Activated naive CD4-positive, alpha-beta T cell treated with anti-CD3 and anti-CD28 coated beads, Interleukin-2, amount 10 ng/mL, durations not matched to agents 7 days and 5 days (primary cell): ENCODE results near the gene PPARA.

Experiments
- CTCF ChIA-PET: fragments of 350-600 bp; sonication (Branson Sonifier 250); formaldehyde crosslinking; loops from one replicate; lab custom pipeline; 2021; ENCODE audit warnings: antibody characterized with exemption; lab: Charles Lee
- DNase-seq: peaks from one replicate; pipeline ENCODE4 v3.0.0-alpha.2; 2020
- H3K27ac Mint-ChIP-seq: one replicate; pipeline ENCODE4 v1.8.0; 2021; ENCODE audit warnings: mild to moderate bottlenecking, moderate library complexity, mixed read lengths
- H3K27me3 Mint-ChIP-seq: one replicate; pipeline ENCODE4 v1.8.0; 2021; ENCODE audit warnings: mild to moderate bottlenecking, mixed read lengths
- H3K36me3 Mint-ChIP-seq: one replicate; pipeline ENCODE4 v1.8.0; 2021; ENCODE audit warnings: mixed read lengths
- H3K4me1 Mint-ChIP-seq: one replicate; pipeline ENCODE4 v1.8.0; 2021; ENCODE audit warnings: mixed read lengths
- H3K4me3 Mint-ChIP-seq: one replicate; pipeline ENCODE4 v1.8.0; 2021; ENCODE audit warnings: mild to moderate bottlenecking, moderate library complexity, mixed read lengths
- H3K9me3 Mint-ChIP-seq: one replicate; pipeline ENCODE4 v1.8.0; 2021; ENCODE audit warnings: mixed read lengths

PPARA gene

GRCh38 chr22:46150034-46150654 lies at the start of gene PPARA:
Gene PPARA (plus strand): TSS chr22:46150526. CDS start chr22:46198384, 47,858 bp downstream.
- Mint-ChIP-seq H3K9me3 (no peaks in the 10 kb centered on the region), H3K4me1 (peaks cover 19% of the 10 kb centered on the region), H3K36me3 (peaks cover 5% of the 10 kb centered on the region), H3K4me3 (peak within 1 kb of the TSS; percentile 75), H3K27ac (no peak within 1 kb of the TSS), H3K27me3 (peaks cover 52% of the 10 kb centered on the region)
- CTCF ChIA-PET = no interaction called here
- DNase-seq = peak; percentile 90

DNA sequence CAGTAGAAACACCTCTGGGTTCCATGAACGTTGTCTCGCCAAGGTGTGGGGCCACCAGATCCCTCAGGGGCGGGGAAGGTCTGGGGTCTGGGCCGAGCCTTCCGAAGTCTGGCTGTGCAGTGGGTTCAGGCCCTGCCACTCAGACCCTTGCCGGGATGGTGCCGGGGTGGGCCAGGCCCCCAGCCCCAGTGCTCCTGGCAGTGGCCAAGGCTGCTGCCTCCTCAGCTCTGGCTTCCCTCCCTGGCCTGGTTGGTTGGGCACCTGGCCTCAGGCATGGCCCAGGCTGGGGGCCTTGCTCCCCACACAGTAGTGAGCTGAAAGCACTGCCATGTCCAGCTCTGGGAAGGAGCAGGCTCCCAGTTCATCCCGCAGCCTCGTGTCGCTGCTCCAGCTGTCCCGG lies 48.2 kb upstream of the PPARA start:
- CTCF ChIA-PET = no interaction called here
- no peaks in the 10 kb centered on the region for H3K4me1 Mint-ChIP-seq
- DNase-seq = no peak
- no peak overlapping the region for H3K4me3 Mint-ChIP-seq
- no peak overlapping the region for H3K27ac Mint-ChIP-seq
- no peaks in the 10 kb centered on the region for H3K27me3 Mint-ChIP-seq
- no peaks in the 10 kb centered on the region for H3K9me3 Mint-ChIP-seq
- H3K36me3 Mint-ChIP-seq = no peaks in the 10 kb centered on the region

DNA sequence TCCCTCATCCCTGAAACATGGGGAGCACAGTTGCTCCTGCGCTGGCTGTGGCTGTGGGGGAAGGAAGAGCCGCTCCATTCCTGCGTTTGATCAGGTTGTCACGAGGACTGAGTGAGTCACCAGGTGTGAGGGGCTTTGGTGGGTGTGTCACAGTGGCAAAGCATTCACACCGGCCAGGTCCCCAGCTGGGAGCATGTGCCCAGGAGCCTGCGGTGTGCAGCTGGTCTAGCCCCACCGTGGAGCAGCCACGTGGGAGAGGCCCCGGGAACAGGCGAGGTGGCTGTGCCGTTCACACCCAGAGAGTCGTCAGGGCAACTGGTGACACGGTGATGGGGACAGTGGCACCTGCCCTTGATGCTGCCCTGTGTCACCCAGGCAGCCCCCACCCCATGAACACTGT lies 47.6 kb upstream of the PPARA start:
- H3K4me3 Mint-ChIP-seq = no peak overlapping the region
- no peaks in the 10 kb centered on the region for H3K9me3 Mint-ChIP-seq
- H3K27me3 Mint-ChIP-seq = no peaks in the 10 kb centered on the region
- no peaks in the 10 kb centered on the region for H3K4me1 Mint-ChIP-seq
- H3K36me3 Mint-ChIP-seq = no peaks in the 10 kb centered on the region
- DNase-seq = no peak
- no peak overlapping the region for H3K27ac Mint-ChIP-seq
- CTCF ChIA-PET = no interaction called here

DNA sequence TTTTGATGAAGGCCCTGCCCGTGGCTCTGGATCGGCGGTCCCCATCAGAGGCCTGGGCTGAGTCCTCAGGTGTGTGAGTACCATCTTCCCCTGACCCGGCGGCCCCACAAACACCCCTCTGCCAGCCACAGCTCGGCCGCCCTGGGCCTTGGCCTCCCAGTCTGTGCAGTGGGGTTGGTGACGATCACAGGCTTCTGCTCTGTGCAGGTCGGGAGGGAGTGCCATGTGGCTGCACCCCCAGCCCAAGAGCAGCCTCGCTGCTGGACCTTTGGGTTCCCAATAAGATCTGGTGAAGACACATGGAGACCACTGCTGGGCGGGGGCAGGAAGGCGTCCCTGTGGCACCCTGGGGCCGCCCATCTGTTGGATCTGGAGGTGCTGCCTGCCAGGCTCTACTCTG lies 47.1 kb upstream of the PPARA start:
- Mint-ChIP-seq H3K4me1 (no peaks in the 10 kb centered on the region), H3K27me3 (no peaks in the 10 kb centered on the region), H3K27ac (no peak overlapping the region), H3K4me3 (no peak overlapping the region), H3K9me3 (no peaks in the 10 kb centered on the region), H3K36me3 (no peaks in the 10 kb centered on the region)
- CTCF ChIA-PET = no interaction called here
- DNase-seq = no peak

GRCh38 chr22:46103664-46104063 lies 46.7 kb upstream of the PPARA start:
- Mint-ChIP-seq H3K36me3 (no peaks in the 10 kb centered on the region), H3K9me3 (no peaks in the 10 kb centered on the region), H3K4me3 (no peak overlapping the region), H3K27me3 (no peaks in the 10 kb centered on the region), H3K27ac (no peak overlapping the region), H3K4me1 (no peaks in the 10 kb centered on the region)
- DNase-seq = no peak
- CTCF ChIA-PET = no interaction called here

GRCh38 chr22:46104170-46104880 lies 46.0 kb upstream of the PPARA start:
- Mint-ChIP-seq H3K4me1 (no peaks in the 10 kb centered on the region), H3K36me3 (no peaks in the 10 kb centered on the region), H3K27me3 (no peaks in the 10 kb centered on the region), H3K9me3 (no peaks in the 10 kb centered on the region), H3K27ac (no peak overlapping the region), H3K4me3 (no peak overlapping the region)
- DNase-seq = no peak
- CTCF ChIA-PET = no interaction called here

DNA sequence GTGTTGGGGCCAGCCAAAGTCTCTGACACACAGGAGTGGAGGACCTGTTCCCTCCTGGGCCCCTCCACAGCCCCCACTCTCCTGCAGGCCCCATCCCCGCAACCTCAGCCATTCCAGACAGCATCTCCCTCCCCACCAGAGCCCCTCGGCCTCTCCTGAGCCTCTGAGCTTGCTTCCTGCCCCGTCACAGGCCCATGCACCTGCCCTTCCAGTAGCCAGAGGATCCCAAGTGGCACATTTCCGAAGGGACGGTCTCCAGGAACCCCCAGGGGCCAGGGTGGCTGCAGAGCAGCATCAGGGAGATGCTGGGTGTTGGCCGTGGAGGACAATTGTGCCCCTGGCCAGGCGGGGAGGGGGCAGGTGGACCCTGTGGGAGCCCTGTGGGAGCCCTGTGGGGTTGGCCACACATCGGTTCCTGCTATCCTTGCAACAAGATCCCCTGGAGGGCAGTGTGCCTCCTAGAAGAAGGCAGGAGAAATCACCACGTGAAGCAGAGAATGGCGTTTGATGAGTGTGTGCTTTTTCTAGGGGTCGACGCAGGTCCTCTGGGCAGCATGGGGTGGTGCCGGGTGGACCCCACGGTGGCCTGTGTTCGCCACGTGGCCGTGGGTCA lies 45.3 kb upstream of the PPARA start:
- DNase-seq = no peak
- no peaks in the 10 kb centered on the region for H3K9me3 Mint-ChIP-seq
- no peaks in the 10 kb centered on the region for H3K27me3 Mint-ChIP-seq
- CTCF ChIA-PET = no interaction called here
- no peaks in the 10 kb centered on the region for H3K4me1 Mint-ChIP-seq
- no peaks in the 10 kb centered on the region for H3K36me3 Mint-ChIP-seq
- H3K27ac Mint-ChIP-seq = no peak overlapping the region
- H3K4me3 Mint-ChIP-seq = no peak overlapping the region

- DNase-seq = no peak
- no peak overlapping the region for H3K4me3 Mint-ChIP-seq
- H3K27ac Mint-ChIP-seq = no peak overlapping the region
- no peaks in the 10 kb centered on the region for H3K9me3 Mint-ChIP-seq
- no peaks in the 10 kb centered on the region for H3K4me1 Mint-ChIP-seq
- H3K27me3 Mint-ChIP-seq = no peaks in the 10 kb centered on the region
- CTCF ChIA-PET = no interaction called here
- H3K36me3 Mint-ChIP-seq = no peaks in the 10 kb centered on the region
Measured at GRCh38 chr22:46105494-46106278, 44.6 kb upstream of the PPARA start.

DNA sequence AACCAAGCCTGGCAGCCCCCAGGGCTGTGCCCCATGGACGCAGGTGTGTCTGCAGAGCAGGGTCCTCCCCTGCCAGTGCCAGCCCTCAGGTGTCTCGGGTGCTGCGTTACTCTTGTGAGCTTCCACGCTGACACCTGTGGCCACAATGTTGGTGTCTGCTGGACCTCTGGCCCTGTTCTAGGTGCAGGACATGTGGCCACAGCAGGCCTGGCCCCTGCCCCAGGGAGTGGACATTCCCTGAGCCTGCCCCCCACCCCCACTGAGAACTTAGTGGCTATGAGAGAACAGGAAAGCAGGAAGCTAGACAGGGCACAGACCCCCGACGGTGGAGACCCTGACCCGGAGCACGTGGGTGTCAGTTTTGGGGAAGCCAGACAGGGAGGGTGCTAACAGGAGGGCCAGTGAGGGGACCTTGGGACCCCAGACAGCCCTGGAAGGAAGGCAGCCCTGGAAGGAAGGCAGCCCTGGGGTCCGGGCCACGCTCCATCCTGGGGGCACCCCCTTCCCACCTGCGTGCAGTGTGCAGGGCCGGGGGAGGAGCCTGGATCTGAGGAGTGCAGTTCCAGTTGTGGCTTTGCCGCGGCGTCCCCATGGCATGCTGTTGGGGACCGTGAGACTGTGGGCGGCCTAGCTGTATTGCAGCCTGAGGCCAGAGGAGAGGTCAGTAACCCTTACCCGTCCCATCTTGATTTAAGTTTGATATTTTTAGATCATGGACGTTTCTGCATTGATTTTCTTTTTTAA lies 43.9 kb upstream of the PPARA start:
- Mint-ChIP-seq H3K27ac (no peak overlapping the region), H3K27me3 (no peaks in the 10 kb centered on the region), H3K4me1 (no peaks in the 10 kb centered on the region), H3K36me3 (no peaks in the 10 kb centered on the region), H3K9me3 (no peaks in the 10 kb centered on the region), H3K4me3 (no peak overlapping the region)
- DNase-seq = no peak
- CTCF ChIA-PET = no interaction called here

DNA sequence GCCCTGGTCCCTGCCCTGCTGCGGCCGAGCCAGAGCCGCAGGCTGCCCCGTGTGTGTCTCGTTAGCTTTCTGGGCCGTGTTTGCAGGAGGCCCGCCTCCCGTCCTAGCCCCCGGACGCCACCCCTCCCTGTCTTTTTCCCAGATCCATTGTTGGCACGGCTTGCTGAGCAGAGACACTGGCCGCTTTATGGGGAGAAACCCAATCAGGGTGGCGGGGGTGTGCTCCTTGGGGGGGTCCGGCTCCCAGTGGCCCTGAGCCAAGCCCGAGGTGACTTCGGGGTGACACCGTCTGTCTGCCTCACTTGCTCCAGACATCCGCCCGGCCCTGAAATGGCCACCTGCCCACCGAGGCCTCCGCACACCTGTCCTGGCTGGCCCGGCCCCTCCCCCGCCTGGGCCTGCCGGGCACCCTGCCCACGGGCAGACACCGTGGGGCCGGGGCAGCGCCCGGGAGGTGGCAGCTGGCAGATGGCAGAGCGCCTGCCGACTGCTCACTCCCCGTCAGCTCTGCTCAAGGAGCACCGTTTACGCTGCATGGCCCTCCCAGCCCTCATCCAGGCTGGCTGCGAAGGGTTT lies 43.1 kb upstream of the PPARA start:
- Mint-ChIP-seq H3K27me3 (no peaks in the 10 kb centered on the region), H3K27ac (no peak overlapping the region), H3K9me3 (no peaks in the 10 kb centered on the region), H3K4me1 (no peaks in the 10 kb centered on the region), H3K4me3 (no peak overlapping the region), H3K36me3 (no peaks in the 10 kb centered on the region)
- CTCF ChIA-PET = no interaction called here
- no peak for DNase-seq

- CTCF ChIA-PET = no interaction called here
- no peak overlapping the region for H3K27ac Mint-ChIP-seq
- no peaks in the 10 kb centered on the region for H3K4me1 Mint-ChIP-seq
- H3K36me3 Mint-ChIP-seq = no peaks in the 10 kb centered on the region
- no peaks in the 10 kb centered on the region for H3K9me3 Mint-ChIP-seq
- no peaks in the 10 kb centered on the region for H3K27me3 Mint-ChIP-seq
- no peak for DNase-seq
- H3K4me3 Mint-ChIP-seq = no peak overlapping the region
Measured at GRCh38 chr22:46107753-46108563, 42.4 kb upstream of the PPARA start.

- DNase-seq = no peak
- H3K36me3 Mint-ChIP-seq = no peaks in the 10 kb centered on the region
- no peaks in the 10 kb centered on the region for H3K4me1 Mint-ChIP-seq
- H3K9me3 Mint-ChIP-seq = no peaks in the 10 kb centered on the region
- H3K4me3 Mint-ChIP-seq = no peak overlapping the region
- CTCF ChIA-PET = no interaction called here
- no peak overlapping the region for H3K27ac Mint-ChIP-seq
- H3K27me3 Mint-ChIP-seq = no peaks in the 10 kb centered on the region
Measured at GRCh38 chr22:46108564-46109473, 41.5 kb upstream of the PPARA start.
